Fibroblast of skin of right biceps (primary cell): ENCODE measurements around the gene CDHR5.
"Not testable (repeated sequence)": the region's sequence is repeated elsewhere in the genome, so short reads cannot be mapped to it uniquely, and the experiment has no call there.

ENCODE experiments used
- DNase-seq: peaks from one replicate; pipeline ENCODE4 v3.0.0-alpha.2; 2013

The CDHR5 gene, protein sequence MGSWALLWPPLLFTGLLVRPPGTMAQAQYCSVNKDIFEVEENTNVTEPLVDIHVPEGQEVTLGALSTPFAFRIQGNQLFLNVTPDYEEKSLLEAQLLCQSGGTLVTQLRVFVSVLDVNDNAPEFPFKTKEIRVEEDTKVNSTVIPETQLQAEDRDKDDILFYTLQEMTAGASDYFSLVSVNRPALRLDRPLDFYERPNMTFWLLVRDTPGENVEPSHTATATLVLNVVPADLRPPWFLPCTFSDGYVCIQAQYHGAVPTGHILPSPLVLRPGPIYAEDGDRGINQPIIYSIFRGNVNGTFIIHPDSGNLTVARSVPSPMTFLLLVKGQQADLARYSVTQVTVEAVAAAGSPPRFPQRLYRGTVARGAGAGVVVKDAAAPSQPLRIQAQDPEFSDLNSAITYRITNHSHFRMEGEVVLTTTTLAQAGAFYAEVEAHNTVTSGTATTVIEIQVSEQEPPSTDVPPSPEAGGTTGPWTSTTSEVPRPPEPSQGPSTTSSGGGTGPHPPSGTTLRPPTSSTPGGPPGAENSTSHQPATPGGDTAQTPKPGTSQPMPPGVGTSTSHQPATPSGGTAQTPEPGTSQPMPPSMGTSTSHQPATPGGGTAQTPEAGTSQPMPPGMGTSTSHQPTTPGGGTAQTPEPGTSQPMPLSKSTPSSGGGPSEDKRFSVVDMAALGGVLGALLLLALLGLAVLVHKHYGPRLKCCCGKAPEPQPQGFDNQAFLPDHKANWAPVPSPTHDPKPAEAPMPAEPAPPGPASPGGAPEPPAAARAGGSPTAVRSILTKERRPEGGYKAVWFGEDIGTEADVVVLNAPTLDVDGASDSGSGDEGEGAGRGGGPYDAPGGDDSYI

DNA sequence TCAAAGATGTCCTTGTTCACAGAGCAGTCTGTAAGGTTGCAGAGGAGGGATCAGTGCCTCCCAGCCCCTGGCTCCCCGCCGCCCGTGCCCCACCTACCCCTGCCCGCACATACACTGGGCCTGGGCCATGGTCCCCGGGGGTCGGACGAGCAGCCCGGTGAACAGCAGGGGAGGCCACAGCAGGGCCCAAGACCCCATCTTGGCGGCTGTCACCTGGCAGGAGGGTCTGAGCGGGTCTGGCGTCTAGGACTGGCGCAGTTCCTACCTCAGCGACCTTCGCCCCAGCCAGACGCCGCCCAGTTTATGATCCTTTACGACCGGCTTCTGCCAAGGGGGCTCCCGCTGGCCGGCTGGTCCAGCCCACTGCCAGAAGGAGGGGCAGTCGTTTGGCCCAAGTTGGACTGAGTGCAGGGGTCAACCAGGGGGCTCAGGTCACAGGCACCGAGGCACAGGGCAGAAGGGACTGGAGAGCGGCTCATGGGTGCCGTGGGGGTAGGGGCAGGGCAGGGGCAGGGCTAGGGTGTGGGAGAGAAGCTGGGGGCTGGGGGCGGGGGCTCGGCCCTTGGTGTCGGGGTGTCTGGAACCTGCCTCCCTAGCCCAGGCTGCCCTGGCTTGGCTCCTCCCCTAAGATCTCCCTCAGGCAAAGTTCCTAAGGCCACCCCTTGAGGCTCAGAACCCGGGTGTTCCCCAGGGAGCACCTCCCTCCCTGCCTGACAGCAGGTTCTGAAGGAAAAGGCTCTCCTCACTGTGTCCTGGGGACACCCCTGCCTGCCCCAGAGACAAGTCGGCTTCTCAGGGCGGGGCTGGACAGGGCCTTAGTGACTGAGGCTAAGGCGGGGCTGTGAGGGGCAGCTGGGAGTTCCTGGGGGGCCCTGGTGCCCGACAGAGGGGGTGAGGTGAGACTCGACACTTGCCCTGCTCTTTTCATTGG is at the start of gene CDHR5:
CDHR5 (minus strand) TSS at position 251 of the 931 bp plus-strand sequence; CDS start at position 198, 53 bp downstream.
- no peak for DNase-seq

DNA sequence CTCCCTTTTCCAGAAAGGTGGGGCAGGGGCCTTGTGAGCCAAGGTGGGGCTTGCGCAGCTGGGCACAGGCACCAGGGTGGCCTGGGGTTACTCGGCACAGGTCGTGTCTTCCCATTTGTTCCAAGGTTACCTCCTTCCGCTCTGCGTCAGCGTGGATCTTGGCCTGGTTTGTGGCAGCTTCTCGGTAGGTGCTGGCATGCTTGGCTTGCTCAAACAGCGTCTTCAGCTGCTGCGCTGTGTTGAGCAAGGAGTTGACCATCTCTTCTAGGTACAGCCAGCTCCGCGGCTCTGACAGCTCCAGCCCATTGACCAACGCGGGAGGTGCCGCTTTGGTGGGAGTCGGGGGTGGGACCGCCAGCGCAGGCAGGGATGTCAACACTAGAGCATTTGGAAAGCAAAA is 49.7 kb upstream of the CDHR5 start:
- DNase-seq: no peak

DNA sequence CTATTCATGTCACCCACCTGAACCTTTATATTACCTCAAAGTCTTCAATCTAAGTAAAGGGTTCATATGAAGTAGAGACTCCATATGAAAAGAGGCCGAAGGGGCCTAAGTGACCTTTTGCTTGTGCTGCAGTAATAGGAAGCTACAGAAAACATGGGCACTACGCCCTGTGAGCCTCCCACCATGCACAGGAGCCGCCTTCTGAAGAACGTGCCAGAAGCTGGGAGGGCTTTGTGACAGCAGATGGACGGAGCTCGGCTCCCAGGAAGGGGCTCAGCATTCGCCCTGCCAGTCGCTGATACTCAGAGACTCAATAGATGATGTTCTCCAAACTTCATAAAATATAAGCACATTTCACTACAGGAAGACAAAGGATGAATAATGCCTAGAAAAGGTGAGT is 49.1 kb upstream of the CDHR5 start:
- DNase-seq: no peak

DNA sequence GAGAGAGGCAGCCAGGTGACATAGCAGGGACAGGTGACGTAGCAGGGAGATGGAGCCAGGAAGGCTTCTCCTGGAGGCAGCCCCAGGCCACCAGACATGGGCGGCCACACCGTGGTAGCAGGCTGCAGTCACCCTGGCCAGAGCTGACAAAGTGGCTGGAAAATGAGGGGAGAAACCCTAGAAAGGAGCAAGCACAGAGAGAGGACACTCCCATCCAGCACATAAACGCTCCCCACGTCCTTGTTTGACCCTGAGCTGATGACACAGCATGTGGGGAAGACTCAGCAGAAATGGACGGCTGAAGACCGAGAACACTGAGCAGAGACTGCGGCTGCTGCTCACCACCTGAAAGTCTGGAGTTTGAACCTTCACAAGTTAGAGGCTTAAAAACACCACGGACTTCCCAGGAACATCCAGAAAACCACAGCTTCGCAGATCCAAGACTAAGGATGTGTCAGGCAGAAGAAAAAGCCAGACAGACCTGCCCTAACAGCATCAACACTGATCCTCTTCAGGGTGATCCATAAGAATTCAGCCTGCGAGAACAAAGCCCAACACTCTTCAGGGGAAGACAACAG is 41.0 kb upstream of the CDHR5 start:
- peak; percentile 21 for DNase-seq

DNA sequence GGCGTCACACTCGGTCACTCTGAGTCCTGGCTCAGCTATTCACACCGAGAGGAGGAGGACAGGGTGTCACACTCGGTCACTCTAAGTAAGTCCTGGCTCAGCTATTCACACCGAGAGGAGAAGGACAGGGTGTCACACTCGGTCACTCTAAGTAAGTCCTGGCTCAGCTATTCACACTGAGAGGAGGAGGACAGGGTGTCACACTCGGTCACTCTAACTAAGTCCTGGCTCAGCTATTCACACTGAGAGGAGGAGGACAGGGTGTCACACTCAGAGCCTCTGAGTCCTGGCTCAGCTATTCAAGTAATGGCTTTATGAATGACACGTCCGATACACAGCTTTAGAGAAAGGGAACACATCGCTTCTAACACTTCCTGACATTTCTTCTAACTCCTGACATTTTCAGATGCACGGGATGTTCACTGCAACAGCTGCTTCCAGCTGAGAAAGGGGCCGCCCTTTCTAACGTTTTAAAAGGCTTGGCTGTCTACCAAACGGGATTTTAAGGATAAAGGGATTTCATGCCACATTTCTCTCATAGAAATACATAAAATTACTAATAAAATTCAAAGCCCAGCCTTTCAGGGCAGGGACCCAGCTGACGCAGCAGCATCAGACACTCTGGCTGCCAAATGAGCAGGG is 40.4 kb upstream of the CDHR5 start:
- DNase-seq: no peak

DNA sequence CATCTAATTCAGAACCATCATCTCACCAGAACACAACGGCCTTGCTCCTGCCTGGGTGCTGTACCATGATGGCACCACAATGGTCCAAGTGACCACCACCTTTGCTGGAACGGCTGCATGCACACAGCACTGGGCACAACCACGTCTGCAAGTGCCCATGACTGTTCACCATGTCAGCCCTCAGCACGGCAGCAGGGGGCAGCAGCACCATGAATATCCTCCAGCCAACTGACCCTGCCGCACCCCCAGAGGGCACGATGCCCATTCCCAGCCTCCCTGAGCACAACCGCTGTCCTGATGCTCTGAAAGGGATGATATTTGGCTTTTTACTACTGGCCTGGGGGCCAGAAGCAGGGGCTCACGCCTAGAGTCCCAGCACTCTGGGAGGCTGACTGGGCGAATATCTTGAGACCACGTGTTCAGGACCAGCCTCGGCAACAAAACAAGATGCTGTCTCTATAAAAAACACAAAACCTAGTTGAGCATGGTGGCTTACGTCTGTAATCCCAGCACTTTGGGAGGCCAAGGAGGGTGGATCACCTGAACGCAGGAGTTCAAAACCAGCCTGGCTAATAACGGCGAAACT is 38.0 kb upstream of the CDHR5 start:
- DNase-seq: peak; percentile 38

DNA sequence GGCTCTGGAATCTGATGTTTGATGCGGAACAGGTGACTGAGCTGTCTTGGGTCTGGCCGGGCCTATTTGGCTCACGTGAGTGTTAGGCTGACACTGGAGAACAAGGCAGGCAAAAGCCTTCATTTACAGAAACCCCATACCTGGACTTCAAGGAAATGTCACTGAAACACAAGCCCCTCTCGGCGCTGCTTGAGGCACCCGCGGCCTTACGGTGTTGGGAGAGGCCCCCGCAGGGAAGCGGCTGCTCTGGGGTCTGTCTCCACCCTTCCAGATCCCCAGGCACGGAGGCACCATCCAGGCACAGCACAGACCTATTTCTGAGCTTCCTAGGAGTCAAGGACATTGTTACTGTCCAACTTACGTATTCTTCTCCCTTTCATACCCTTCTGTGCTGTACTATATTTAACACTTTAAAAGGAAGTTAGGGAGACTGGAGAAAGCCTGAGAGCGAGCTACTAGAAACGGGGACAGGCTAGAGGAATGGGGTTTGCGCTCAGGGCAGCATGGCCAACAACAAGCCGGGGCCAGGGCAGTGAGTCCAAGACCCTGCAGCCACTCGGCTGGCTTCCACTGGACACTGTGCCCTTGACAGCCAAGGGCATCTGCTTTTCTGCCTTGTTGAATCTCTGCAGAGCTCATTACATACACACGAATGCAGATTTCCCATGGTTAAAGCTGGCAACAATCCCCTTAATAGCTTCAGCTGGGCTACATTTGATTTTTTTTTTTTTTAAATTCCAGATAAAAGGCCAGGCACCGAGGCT is 36.1 kb upstream of the CDHR5 start:
- no peak for DNase-seq

DNA sequence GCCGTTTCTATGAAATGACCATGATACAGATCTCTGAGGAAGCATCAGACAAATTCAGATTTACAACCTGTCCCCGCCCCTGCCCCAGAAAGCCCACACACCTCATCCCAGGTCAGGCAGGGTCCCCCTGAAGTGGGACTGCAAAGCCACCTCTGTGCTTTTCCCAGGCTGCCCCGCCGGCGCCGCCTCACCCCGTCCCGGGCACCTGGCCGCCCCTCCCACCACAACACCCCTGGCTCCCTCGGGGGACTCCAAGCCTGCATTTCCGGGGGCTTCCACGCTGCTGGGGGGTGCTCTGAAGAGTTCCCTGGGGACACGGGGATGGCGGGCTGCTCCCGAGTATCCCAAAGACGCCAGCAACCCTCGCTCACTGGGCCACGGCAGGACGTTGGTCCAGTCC is 35.5 kb upstream of the CDHR5 start:
- no peak for DNase-seq

DNA sequence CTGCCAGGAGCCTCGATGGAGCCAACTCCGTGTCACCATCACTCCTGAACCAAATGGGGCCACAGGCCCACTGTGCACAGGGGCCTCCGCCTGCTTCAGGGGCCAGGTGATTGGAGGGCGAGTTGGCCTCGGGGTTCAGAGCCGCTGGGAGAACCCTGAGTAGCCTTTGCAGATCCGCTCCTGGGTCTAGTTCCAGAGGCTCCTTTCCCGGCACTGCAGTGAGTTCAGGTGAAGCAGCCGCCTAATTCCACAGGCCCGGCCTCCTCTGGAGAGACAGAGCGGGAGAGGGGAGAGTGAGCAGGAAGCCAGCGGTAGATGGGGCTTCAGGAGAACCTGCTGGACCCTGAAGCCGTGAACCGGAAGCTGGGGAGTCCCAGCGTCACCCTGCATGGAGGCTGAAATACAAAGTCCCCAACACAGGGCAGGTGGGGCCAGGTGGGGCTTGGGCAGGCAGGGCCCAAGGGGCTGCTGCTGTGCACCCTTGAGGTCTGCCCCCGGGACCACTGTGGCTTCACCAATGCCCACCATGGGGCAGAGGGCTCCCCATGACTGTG is 34.9 kb upstream of the CDHR5 start:
- no peak for DNase-seq

DNA sequence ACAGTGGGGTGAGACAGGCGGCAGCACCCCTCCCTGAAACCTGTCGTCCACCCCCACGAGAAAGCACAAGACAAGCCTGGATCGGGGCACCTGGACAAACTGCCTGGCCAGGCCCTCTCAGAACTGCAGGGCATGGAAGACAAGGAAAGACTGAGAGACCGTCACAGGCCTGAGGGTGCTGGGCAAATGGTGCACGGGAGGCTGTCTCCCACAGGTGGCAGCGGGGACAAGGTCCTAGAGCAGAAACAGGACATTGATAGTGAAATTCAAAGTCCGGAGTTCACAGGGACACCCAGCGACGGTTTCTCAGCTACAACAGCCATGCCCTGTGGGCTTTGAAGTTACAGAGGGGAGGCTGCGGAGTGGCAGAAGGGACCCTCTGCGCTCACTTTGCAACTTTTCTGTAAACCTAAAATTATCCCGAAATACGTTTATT is 33.0 kb upstream of the CDHR5 start:
- no peak for DNase-seq

DNA sequence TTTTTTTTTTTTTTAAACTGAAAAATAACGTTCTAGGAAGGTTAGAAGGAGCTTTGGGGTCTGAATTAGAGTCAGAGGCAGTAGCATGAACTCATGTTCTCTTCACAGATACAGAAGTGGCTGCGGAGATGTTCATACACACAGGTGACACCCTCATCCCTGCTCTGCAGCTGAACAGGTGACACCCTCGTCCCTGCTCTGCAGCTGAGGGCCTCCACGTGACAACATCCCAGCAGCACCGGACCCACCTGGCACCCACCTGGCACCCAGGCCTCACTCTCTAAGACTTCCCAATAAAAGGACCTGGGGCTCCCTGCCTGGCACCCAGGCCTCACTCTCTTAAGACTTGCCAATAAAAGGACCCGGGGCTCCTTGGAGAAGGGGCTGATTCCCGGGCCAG is 32.1 kb upstream of the CDHR5 start:
- DNase-seq: no peak

DNA sequence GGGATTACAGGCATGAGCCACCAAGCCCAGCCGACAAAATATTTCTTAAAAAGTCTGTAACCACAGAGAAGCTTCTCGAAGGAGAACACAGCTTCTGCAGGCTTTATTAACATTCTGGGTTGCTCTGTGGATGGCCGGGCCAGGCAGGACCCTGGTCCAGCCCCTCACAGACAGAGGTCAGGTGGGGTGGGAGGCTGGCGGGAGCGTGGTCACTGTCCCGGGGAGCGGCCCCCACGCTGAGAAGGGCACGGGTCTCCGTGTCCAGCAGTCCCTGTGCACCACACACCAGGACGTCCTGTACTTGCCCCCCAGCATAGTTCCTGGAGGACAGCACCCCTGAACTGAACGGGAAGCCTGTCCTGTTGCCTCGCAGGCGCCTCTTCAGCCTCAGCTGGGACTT is 31.7 kb upstream of the CDHR5 start:
- no peak for DNase-seq

DNA sequence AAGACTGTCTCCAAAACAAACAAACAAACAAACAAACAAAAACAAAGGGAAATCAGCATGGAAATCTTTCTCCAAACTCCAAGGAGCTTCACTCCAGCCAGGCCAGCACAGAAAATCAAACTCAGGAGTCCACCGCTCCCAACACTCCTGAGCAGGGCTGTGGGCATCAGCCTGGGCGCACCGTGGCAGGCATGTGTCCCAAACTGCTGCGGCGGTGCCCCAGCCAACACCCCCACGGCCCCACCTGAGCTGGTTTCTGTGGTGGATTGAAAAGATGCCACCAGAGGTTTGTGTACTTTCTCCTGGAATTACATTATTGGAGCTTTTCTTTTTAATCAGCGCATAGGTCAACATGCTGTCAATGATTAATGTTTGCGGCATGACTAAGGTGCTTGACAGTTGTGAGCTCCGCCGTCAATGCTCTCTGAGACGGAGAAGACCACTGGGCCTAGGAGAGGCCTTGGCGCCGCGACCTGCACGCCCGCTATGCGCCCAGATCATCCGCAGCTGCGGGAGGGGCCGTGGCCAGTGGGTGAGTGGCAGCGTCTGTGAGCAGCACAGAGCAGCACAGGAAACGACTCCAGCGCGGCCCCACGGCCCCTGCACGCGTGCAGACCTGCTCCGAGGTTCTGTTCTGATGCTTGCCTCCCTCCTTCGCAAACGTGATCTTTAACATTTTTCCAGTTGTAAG is 30.4 kb upstream of the CDHR5 start:
- no peak for DNase-seq

DNA sequence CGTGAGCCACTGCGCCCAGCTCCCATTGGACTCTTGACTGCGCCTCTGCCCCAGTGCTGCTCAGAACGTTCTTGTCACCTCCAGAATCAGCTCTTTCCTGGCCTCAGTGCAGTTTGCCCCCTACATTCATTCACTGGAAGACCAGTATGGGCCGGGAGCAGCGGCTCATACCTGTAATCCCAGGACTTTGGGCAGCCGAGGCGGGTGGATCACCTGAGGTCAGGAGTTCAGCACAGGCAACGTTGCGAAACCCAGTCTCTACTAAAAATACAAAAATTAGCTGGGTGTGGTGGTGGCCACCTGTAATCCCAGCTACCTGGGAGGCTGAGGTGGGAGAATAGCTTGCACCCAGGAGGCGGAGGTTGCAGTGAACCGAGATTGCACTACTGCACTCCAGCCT is 29.7 kb upstream of the CDHR5 start:
- not testable (repeated sequence) for DNase-seq

DNA sequence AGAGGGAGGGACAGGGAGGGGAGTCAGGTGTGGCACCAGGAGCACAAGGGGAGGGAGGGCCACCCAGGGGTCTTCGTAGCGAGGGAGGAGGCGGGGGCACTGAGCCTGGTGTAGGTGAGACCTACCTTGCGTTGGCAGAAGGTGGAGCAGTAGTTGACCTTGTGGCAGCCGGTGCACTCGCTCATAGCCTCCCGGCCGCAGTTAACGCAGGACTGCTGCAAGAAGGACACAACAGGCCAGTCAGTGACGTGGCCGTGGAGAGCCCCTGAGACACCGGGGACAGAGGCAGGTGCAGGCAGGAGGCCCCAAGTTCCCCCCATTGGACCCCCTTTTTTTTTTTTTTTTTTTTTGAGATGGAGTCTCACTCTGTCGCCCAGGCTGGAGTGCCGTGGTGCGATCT is 29.1 kb upstream of the CDHR5 start:
- DNase-seq: no peak

DNA sequence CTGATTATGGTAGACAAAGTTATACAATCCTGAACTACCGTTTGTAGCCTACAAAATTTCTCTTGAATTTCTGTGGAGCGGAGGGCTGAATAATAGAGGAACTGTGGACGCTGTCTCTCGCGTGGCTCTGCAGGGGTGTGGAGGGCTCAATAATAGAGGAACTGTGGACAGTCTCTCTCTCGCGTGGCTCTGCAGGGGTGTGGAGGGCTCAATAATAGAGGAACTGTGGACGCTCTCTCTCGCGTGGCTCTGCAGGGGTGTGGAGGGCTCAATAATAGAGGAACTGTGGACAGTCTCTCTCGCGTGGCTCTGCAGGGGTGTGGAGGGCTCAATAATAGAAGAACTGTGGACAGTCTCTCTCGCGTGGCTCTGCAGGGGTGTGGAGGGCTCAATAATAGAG is 28.4 kb upstream of the CDHR5 start:
- not testable (repeated sequence) for DNase-seq

DNA sequence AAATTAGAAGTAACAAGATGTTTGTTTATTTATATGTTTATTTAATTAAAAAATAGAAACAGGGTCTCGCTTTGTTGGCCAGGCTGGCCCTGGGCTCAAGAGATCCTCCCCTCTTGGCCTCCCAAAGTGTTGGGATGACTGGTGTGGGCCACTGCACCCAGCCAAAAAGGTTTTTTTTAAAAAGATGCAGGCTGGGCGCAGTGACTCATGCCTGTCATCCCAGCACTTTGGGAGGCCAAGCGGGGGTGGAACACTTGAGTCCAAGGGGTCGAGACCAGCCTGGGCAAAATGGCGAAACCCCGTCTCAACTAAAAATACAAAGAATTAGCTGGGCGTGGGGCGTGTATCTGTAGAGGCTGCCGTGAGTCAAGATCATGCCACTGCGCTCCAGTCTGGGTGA is 25.7 kb upstream of the CDHR5 start:
- no peak for DNase-seq

DNA sequence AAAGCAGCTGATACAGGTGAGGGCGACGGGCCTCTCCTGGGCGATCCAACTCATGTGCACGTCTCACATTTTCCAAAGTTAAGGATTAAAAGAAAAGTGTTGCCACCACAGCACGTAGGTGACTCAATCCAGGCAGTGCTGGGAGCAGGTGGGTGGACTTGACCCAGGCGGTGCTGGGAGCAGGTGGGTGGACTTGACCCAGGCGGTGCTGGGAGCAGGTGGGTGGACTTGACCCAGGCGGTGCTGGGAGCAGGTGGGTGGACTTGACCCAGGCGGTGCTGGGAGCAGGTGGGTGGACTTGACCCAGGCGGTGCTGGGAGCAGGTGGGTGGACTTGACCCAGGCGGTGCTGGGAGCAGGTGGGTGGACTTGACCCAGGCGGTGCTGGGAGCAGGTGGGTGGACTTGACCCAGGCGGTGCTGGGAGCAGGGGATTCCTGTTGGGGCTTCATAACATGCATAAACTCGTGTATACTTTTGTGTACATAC is 23.0 kb upstream of the CDHR5 start:
- DNase-seq: not testable (repeated sequence)

DNA sequence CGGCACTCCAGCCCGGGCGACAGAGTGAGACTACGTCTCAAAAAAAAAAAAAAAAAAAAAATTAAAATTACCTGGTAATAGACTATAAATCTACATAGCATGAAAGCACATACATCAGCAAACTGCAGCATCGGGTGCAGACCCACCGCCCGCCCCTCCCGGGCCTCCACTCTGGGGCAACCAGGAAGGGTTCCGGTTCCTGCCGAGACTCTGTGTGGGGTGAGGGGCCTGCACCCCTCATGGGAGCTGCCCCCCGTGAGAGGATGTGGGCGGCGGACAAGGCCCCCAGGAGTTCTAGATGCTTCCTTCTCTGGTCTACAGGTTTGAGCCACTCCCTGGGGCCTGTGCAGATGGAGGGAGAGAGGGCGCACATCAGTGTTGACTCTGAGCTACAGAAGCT is 21.5 kb upstream of the CDHR5 start:
- DNase-seq: no peak

DNA sequence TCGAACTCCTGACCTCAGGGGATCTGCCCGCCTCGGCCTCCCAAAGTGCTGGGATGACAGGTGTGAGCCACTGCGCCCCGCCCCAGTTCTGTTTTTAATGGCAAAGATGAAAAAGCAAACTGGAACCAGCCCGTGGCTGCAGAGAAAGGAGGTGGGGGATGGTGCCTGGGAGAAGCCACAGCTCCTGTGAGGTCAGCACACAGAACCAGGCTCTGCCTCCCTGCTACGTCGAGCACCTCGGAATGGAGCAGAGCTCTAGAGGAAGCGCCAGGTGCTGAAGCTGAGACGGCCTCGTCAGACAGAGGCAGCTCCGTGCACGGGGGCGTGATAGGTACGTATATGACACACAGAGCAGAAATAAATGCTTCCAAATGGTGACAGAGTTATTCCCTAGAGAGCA is 20.8 kb upstream of the CDHR5 start:
- no peak for DNase-seq
